ENCODE results near the gene FERMT3.

FERMT3 gene

DNA sequence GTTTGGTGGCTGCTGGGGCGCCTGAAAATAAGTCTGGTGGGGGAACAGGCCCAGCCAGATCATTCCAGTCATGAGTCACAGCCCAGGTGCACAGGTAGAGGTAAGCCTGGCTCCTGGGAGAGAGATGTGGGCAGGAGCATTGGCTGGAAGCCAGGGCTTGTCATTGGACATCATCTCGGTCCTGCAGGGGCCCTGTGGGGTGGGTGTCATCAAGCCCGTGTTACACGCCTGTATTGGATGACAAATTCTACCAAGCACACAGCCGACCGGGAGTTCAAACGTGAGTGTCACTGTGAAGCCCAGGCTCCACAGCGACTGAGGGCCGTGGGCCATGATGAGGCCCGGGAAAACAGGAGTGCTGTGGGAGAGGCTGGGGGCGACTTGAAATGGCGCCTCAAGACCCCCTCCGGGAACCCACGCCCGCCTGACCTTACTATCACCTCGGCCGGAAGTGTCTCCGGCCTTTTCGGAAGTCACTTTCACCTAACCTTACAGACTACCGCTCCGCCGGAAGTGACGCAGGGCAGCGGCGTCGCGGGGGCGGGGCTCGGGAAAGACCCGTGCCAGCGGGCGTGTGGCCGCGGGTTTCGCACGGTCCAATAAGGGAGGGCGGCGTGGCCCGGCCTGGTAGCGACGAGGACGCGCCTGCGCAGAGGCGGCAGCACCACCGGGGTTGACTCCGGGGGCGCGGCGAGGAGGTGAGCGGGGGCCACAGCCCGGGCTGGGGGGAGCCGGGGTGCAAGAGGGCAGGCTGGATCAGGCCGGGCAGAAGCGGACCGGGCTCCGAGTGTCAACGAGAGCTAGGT, 34.1 kb downstream of the FERMT3 start, which contains the start of gene FKBP2:
Gene FKBP2 (plus strand): TSS at position 661 of the 806 bp plus-strand sequence. CDS start 1,293 bp downstream, outside the sequence.
- TF ChIP-seq, protein P1, sequence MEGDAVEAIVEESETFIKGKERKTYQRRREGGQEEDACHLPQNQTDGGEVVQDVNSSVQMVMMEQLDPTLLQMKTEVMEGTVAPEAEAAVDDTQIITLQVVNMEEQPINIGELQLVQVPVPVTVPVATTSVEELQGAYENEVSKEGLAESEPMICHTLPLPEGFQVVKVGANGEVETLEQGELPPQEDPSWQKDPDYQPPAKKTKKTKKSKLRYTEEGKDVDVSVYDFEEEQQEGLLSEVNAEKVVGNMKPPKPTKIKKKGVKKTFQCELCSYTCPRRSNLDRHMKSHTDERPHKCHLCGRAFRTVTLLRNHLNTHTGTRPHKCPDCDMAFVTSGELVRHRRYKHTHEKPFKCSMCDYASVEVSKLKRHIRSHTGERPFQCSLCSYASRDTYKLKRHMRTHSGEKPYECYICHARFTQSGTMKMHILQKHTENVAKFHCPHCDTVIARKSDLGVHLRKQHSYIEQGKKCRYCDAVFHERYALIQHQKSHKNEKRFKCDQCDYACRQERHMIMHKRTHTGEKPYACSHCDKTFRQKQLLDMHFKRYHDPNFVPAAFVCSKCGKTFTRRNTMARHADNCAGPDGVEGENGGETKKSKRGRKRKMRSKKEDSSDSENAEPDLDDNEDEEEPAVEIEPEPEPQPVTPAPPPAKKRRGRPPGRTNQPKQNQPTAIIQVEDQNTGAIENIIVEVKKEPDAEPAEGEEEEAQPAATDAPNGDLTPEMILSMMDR (IDR thresholded peaks at IDR 0.05; ENCODE audit: control insufficient read depth, insufficient read depth, low read depth, low read length, missing control alignments): no peak
- H3K4me3 ChIP-seq (ENCODE audit: control insufficient read depth, low read depth, low read length): peak within 1 kb of the TSS; percentile 84
- DNase-seq (ENCODE audit: low read depth): peak; percentile 85

DNA sequence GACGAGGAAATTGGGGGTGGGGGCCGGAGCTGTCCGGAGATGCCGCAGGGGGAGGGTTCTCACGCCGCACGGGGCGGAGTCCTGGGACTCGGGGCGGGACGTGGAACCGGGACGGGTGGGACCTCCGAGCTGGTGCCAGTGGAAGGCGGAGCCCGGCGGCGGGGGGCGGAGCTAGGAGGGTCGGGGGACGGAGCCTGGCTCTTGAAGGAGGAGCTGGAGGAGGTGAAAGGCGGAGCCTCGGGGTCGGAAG, 34.6 kb downstream of the FERMT3 start:
- TF ChIP-seq, protein P1 (IDR thresholded peaks at IDR 0.05; ENCODE audit: control insufficient read depth, insufficient read depth, low read depth, low read length, missing control alignments): no peak

DNA sequence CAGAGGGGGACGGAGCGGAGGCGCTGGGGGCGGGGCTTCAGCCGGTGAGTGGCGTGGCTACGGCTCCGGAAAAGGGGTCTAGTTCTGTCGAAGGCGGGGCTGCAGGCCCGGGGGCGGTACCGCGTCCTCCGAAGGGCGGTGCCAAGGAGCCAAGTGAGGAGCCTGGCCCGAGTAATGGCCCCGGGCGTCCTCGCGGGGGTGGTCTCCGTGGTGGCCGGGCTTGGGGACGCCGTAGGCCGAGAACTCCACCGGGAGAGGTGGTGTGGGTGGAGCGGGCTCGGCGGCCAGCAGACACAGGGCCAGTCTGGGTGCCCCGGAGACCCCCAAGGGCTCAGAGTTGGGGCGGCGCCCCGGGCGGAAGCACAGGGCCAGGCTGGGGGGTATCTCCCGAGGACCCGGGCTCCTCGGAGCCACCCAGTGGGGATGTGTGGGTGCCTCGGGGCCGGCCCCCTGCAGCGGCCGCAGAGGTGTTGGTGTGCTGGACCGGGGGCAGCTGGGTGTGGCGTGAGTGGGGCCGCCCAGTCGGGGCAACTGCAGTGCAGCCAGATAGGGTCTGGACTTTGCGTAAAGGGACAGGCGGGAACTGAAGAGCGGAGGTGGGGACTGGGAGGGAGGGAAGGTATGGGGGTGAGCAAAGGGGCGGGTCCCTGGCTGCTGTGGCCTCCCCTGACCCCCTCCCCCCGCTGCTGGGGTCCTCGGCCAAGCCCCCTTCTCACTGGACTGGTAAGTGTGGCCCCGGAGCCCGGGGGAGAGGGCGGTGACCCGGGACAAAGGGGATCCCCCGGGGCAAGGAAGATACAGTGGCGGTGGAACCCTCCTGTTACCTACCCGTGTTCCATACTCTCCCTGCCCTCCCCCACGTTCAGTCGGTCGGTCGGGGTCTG, 35.2 kb downstream of the FERMT3 start:
- DNase-seq (ENCODE audit: low read depth): no peak

More for the DNA sequence above, 34.6 kb downstream of the FERMT3 start:
- DNase-seq (ENCODE audit: low read depth): peak; percentile 96
- H3K4me3 ChIP-seq (ENCODE audit: control insufficient read depth, low read depth, low read length): peak overlapping the region; percentile 75

DNA sequence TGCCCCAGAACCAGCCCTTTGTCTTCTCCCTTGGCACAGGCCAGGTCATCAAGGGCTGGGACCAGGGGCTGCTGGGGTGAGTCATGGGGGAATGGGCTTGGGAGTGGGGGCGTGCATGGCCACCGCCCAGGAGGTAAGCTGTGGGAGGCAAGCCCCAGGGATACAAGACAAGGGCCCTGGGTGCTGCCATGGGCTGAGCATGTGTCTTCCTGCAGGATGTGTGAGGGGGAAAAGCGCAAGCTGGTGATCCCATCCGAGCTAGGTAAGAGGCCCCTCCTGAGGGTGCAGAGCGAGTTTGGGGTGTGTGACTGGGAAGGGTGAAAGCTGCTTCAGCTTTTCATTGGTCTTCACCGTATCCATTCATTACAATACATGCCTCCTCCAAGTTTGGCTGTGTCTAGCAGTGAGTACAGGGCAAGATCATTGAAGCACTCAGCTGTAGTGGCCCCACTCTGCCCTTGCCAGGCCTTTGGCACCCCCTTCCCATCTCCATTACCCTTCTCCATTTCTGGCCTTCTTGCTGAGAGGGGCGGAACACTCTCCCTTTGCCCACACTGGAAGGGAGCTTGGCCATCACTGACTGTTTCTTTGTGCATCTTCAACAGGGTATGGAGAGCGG, 36.8 kb downstream of the FERMT3 start:
- TF ChIP-seq, protein P1 (IDR thresholded peaks at IDR 0.05; ENCODE audit: control insufficient read depth, insufficient read depth, low read depth, low read length, missing control alignments): no peak
- H3K4me3 ChIP-seq (ENCODE audit: control insufficient read depth, low read depth, low read length): peak overlapping the region; percentile 2; the same call in 1 of the 2 replicates
- DNase-seq (ENCODE audit: low read depth): no peak

More for the DNA sequence above, 35.2 kb downstream of the FERMT3 start:
- peak overlapping the region; percentile 84 for H3K4me3 ChIP-seq (ENCODE audit: control insufficient read depth, low read depth, low read length)
- TF ChIP-seq, protein P1 (IDR thresholded peaks at IDR 0.05; ENCODE audit: control insufficient read depth, insufficient read depth, low read depth, low read length, missing control alignments): no peak

DNA sequence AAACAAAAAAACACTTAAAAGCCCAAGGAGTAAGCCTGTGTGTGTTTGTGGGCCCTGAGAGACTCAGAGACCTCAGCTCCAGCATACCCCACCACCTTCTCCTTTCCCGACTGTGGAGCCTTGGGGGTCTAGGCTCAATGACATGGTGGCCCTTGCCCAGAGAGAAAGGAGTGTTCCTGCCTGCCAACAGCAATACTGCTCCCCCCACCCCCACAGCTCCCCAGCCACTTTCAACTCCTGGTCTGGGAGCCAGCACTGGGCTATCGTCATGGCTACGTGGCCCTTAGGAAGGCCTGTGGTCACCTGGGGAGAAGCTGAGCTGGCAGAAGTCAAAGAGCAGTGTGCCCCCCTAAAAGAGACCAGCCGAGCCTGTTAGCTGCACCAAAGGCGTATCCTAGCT, 37.6 kb downstream of the FERMT3 start:
- no peak for DNase-seq (ENCODE audit: low read depth)
- TF ChIP-seq, protein P1 (IDR thresholded peaks at IDR 0.05; ENCODE audit: control insufficient read depth, insufficient read depth, low read depth, low read length, missing control alignments): no peak
- H3K4me3 ChIP-seq (ENCODE audit: control insufficient read depth, low read depth, low read length): no peak overlapping the region

DNA sequence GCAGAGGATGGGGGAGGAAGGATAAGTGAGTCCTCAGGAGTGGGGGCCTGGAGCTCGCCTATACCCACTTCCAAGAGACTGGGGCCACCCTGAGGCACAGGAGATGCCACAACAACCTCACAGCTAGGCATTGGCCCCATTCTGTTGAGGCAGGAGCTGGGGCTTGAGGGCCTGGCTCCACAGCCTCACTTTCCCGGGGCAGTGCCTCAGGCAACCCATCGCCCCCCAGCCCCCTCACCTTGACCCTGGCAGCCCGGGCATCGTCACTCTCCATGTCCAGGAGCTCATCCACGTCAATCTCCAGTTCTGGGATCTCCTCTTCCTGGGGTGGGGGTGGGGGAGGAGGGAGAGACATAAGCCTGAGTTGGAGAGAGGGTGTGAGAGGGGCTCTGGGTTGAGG, 38.4 kb downstream of the FERMT3 start:
- DNase-seq (ENCODE audit: low read depth): no peak
- TF ChIP-seq, protein P1 (IDR thresholded peaks at IDR 0.05; ENCODE audit: control insufficient read depth, insufficient read depth, low read depth, low read length, missing control alignments): no peak
- H3K4me3 ChIP-seq (ENCODE audit: control insufficient read depth, low read depth, low read length): peak overlapping the region; percentile 95

Data from AG09309 (cell line).